HG02623 (cell line): ENCODE data around the gene MECR.
"Not testable (repeated sequence)": the region's sequence is repeated elsewhere in the genome, so short reads cannot be mapped to it uniquely, and the experiment has no call there.

Experiments
- ATAC-seq: cut with Tn5 transposase; IDR thresholded peaks from one replicate; pipeline ENCODE4 v1.9.1; 2021; ENCODE audit warnings: moderate library complexity; ENCODE audit not compliant: unreplicated experiment

Gene MECR

DNA sequence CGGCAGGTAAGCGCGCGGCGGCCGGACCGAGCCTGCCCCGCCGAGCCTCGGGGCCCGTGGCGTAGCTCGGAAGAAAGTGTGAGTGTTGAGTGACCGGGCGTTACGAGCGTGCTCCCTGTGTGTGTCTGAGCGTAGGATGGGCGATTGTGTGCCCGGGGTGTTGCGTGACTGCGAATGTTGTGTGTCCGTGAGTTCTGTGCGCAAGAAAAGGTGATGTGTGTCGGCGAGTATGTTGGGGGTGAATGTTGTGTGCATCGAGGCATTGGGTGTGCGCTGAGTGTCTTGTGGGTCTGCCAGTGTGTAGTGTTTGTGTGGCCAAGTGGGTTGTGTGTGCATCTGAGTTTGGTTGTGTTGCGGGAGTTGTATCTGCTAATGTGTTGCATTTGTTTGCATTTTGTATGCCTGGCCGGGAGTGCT lies 6.0 kb upstream of the MECR start:
- ATAC-seq, result no peak

DNA sequence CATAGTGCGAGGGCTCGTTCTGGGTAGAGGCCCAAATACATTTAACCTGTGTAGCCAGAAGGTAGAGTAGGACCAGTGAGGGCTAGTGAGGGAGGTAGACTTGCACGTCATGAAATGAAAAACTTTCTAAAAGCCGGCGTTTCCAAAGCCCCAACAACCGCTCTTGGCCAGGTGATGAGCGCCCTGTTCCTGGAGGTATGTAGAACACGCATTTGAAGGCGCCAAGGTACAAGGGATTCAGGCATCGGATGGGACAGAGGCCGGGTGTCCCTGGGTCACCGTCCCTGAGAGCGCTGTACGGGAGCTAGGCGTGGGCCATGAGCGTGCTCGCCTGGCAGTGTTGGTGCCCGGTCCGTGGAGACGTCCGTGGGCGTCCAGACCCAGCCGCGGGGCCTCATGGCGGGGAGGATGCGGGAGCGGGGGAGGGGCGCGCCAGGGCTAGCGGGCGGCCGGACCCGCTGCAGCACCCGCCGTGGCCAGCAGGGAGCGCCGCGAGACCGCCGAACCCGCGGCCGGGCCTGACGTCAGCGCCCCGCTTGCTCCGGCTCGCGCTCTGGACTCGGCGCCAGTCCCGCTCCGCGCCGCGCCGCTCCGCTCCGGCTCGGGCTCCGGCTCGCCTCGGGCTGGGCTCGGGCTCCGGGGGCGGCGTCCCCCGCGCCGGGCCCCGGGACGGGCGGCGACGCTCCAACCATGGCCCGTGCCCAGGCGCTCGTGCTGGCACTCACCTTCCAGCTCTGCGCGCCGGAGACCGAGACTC lies 5.4 kb upstream of the MECR start, which contains the start of gene PTPRU:
TSS of gene PTPRU (plus strand) at position 568 of the 757 bp plus-strand sequence. CDS start at position 691, 123 bp downstream.
- ATAC-seq, result peak; percentile 63

DNA sequence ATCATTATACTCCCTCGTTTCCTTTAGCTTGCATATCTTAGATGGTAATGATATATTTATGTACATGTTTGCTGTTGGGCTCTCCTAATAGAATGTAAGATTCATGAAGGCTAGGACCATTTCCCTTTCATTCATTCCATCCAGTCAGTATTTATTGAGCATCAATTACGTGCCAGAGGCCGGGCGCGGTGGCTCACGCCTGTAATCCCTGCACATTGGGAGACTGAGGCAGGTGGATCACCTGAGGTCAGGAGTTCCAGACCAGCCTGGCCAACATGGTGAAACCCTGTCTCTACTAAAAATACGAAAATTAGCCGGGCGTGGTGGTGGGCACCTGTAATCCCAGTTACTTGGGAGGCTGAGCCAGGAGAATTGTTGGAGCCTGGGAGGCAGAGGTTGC lies 4.1 kb upstream of the MECR start:
- not testable (repeated sequence) for ATAC-seq

DNA sequence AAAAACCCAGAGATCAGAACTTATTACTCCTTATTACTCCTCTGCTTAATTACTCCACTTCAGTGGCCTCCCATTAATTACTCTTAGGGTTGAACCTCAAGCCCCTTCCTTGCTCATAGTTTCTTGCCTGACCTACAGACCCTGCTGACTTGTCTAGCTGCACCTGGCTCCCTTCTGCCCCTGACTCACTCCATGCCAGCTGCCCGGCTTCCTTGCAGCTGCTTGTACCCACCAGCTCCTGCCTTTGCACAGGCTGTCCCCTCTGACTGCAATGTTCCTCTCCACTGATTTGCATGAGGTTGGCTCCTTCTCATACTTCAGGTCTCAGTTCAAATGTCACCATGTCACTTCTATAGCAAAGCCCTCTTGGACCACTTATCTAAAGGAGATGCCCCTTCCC lies 3.7 kb upstream of the MECR start:
- no peak for ATAC-seq

DNA sequence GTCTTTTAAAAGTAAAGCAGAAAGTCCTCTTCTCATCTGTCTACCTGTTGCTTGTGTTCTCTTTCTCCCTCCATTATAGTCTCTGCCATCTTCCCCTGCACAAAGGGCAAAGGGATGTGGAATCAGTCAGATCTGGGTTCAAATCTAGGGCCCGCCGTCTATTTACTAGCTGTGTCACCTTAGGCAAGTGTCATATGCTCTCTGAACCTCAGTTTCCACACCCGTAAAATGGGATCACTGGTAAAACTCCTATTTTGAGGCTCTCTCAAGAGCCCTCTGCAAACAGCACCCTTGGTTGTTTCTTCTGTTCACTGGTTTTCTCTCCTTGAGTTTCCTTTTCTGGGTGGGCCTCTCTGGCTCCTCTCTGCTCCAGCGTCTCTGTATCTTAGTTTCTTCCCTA lies 3.0 kb upstream of the MECR start:
- ATAC-seq, result no peak

DNA sequence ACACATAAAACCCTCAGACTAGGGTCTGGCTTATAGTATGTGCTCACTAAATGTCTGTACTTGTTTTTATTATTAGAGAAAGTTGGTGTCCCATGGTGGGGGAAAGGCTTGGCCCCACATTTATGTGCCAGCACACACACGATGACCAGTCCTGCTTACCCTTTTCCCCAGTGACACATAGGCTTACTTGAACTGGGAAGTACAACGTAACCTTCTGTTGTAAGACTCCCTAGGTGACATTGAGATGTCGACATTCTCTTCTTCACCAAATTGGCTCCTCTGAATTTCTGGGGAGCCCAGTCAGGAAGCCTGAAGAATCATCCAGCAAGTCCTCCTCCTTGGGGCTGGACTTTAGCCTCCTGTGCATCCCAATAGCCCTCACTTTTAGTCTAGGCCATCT lies 1.7 kb upstream of the MECR start:
- ATAC-seq, result no peak

DNA sequence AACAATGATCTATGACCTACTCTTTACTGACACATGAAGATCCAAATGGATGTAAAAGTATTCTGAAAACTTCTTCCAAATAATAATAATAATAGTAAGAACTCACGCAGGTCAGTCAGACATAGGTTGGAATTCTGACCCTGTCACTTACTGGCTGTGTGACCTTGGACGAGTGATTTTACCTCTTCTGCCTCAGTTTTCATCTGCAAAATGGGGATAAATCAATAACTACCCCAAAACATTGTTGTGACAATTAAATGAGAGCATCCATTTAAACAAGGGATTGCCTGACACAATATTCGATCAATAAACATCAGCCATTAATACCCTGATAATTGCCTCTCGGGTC lies 556 bp downstream of the MECR start:
- no peak for ATAC-seq

DNA sequence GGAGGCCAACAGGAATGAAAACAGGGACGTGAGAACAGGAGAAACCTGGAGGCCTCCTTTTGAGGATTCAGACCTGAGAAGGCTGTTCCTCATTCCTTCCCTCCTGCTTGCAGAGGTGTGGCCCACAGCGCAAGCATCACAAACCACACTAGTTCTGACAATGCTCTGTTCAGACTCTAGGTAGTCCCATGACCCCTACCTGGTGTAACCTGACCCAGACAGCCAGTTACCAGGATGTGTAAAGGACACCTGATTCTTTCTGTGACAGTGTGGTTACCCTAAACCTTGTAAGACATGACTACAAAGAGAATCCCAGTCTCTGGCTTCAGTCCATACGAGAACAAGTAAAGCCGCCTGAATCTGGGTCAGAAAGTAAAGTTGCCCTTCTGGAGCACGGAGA lies 3.2 kb downstream of the MECR start:
- no peak for ATAC-seq

DNA sequence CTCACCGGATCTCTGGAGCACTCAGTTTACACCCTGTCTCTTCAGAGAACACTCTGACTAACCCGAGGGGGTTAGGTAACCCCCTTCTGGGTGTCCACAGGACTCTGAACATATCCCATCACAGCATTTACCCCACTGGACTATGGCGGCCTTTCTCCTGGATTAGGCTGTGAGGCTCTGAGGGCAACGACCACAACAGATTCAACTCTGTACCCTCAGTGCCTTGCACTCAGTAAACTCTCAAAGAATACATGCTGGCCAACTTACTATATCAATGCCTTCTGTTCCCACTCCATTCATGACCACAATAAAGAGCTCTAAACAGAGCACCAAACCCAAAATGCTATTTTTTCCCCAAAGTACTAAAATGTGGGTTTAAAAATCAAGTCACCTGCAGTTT lies 5.4 kb downstream of the MECR start:
- no peak for ATAC-seq

DNA sequence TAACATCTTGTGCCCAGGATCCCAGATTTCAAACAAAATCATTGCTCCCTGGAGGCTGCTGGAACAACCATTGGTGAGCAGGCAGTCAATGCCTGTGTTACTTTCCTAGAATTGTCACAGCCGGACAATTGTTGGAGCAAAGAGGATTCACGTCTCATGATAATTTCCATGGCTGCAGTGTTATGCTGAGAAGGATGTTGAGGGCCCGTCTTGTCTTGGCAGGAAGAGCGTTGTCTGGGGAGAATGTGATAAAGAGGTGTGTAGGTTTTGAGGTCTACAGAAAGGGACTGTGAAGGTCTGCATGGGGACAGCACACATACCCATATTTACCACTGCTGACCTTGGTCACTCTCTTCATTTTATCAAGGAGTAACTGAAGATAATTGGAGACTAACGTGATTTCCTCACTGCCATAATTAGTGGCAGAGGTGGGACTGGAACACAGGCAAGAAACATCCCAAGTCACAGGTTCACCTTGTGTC lies 6.3 kb downstream of the MECR start:
- no peak for ATAC-seq

DNA sequence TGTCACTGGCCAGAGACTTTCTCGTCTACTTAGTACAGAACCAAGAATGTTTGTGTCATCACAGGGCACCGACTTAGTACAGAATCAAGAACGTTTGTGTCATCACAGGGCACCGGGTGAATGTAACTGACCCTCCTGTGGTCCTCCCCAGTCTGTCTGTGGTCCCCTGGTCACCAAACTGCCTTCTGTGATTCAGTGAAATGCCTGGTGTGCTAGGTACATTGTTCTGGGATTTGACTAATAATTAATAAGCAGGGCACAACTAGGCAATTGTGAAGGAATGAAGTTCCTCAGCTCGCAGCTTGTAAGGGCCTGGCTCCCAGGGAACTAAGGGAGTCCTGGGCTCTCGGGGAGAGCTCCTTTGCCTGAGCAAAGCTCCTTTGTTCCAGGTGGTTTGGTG lies 7.2 kb downstream of the MECR start:
- ATAC-seq, result no peak

DNA sequence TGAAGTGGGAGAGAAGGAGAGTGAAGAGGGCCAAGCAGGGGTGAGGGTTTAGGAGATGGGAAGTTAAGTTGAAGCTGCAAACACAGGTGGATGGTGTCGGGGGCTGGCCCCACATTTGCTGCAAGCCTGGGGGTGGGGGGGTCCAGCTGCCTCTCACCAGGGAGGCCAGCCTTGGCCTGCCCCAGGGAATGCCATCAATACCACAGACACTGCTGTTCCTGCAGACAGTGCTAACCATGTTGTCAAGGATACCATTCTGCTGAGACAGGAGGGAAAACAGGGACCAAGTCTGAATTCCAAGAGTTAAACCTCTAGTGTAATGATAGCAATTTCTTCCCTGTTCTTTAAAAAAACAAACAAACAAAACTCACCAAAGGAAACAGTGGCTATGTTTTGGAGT lies 8.0 kb downstream of the MECR start:
- no peak for ATAC-seq

DNA sequence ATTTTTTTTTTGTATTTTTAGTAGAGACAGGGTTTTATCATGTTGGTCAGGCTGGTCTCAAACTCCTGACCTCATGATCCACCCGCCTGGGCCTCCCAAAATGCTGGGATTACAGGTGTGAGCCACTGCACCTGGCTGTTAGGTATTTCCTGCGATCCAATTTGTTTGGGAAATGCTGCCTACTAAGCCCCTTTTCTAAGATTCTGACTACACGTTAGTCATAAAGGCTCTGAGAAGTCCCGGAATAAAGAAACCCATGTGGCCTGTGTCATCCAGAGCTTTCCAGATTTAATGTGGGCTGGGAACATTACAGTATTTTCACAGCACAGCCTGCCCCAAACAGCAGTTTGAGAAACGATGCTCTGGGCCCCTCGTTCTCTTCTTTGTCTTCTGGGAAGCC lies 8.5 kb downstream of the MECR start:
- ATAC-seq, result not testable (repeated sequence)

DNA sequence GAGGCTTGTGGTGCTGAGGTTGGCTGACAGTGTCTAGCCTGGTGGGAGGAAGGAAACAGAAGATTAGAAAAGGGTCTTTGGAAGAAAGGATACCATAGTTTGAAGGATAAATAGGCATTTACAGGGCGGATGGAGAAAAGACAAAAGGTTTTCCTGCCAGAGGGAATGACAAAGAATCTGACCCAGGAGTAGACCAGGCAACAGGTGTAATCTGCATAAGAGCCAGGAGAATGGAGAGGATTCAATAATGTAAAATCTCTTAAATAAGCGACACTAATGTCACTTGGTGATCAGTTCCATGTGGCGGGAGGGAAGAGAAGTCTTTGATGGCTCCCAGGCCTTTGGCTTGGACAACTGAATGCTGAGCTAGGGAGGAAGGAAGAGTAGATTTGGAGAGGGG lies 9.4 kb downstream of the MECR start:
- ATAC-seq, result no peak

DNA sequence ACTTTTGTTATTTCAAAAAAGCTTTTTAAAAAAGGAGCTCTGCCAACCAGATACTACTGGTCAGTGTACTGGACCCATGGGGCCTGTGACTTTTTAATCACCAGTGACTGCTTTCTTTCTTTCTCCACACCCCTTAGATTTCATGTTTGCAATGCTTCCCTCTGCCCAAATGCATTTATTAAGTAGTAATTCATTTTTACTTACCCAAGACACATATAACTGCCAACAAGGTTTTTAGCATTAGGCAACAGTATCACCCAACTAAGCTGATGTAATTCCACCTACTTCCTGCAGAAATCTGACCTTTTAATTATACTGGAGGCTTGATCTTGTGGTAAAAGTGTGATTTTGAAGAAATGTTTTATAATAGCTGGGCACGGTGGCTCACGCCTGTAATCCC lies 12.5 kb downstream of the MECR start:
- ATAC-seq, result no peak

DNA sequence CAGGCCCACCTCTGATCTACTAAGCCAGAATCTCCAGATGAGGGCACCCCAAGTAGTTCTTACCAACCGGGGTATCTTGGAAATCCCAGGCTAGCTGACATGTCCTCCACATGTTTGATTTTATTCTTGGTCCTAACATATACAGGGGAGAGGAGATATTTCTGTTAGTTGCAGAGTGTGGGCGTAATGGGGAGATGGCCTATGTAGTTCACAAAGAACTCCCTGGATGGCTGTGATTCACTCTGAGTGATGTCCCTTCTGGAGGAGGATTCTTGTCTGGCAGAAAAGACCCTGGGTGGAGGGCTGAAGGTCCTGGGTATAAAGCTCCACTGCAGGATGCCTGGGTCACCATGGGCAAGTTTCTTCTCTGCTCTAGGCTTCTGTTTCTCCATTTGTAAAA lies 13.1 kb downstream of the MECR start:
- no peak for ATAC-seq

DNA sequence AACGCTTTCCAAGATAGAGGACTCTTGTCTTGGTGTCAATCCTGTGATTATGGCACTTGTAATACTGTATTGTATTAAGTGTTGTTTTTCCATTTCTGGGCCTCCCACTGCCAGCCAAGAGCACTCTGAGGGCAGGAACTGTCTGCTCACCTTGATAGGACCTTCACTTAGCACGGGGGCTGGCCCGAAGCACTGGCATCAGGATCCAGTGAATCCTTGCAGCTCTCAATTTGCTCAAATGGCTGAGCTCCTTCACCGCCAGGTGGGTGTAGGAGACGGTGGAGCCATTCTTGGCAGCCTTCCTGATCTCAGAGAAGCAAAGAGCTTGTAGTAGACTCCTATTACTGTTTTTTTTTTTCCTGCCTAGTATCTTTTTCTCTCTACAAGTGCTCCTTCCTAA lies 17.7 kb downstream of the MECR start:
- ATAC-seq, result no peak

DNA sequence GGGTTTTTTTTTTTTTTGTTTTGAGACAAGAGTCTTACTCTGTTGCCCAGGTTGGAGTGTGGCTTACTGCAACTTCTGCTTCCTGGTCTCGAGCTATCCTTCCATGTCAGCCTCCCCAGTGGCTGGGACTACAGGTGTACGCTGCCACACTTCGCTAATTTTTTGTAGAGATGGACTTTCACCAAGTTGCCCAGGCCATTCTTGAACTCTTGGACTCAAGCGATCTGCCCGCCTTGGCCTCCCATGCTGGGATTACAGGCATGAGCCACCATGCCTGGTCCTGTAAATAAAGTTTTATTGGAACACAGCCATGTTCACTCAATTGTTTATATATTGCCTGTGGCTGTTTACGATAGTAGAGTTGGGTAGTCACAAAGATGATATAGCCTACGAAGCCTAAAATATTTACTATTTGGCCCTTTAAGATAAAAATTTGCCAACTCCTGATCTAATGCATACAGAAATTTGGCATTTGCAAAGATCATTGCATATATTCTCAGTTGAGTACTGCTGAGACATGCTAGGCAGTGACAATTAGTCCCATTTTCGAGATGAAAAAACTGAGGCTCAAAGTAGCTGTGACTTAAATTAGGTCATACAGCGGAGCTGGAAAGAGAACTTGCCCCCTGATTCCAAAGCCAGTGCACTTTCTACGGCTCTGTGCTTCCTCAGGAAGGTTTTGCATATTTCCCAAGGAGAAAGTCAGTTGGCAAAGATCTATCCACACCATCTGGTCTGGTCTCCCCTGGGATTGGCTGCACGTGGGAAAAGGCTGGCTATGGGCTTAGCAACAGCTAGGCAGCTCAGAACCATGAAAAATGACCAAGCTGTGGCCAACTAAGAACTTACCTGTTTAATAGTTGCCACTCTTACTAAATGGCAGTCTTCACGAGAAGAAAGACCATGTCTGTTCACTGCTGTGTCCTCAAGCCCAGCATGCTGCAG lies 19.4 kb downstream of the MECR start:
- ATAC-seq, result no peak

DNA sequence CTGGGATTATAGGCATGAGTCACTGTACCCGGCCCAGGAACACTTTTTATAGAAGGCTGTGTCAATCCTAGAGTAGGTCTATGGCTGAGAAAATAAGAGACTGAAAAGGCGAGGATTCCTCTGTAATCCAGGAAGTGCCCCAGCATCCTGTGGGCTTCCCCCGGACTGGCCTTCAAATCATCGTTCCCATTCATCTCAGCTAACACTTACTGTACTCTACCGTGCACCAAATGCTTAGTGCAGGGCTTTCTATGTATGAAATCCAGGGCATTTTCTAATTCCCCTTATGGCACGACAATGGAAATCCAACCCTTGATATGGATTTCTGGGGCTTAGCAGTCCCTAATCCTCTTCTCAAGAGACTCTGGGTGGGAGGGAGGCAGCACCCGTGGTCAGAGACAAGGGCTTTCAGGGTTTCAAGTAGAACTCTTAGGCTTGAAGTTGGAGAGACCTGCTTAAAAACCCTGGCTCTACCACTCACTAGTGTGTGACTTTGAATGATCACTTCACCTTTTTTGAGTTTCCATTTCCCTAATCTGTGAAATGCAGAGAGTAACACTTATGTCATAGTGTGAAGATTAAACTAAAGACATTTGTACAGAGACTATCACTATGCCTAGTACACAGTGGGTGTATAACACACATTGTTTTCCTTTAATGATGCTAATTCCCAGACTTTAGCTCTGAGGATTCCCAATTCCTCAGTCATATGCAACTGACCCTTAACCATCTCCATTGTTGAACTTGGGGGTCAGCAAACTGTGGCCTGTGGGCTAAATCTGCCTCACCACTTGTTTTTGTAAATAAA lies 20.3 kb downstream of the MECR start:
- ATAC-seq, result no peak

DNA sequence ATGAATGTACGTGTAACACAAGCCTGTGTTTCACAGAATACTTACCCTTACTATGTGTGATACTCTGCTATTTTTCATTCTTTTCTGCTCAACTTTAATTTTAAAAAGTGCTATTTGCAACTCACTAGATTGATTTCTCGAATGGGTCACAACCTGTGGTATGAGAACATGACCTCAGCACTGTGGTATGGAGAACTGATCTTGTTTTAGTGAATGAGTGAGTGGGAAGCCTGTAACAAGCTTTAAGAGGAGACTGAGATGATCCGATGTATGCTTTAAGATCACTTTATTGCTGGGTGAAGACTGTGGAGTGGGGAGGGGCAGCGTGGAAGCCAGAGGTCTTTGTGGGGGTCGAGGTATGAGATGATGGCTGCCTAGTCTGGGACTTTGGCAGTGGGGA lies 21.6 kb downstream of the MECR start:
- ATAC-seq, result no peak

DNA sequence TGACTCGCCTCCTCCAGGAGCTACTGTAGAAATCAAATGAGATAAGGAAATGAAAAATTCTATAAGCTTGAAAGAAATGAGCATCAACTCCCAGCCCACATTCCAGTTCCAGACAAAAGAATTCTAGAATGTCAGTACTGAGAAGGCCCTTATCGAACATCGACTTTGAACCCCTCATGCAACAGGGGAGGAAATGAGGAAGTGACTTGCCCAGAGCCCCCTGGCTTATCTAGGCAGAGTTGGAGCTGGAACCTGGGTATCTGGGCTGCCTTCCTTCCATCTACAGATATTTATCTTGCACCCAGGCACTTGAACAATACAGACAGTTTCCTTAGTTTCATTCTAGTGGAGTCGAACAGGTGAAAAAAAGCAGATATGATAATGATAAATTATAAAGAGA lies 22.3 kb downstream of the MECR start:
- ATAC-seq, result no peak
